MM.1S (cell line): ENCODE data around the gene PCA3.

Source experiments
- DNase-seq: peaks from one replicate; pipeline ENCODE4 v3.0.0-alpha.2; 2015
- H2AFZ ChIP-seq: fragments of 300-600 bp; sonication (generic); 2 replicates; pipeline ENCODE4 v1.6.0; 2016; ENCODE audit warnings: antibody characterized with exemption, low read length
- H3F3A ChIP-seq: fragments of 300-600 bp; sonication (generic); 2 replicates; pipeline ENCODE4 v1.6.1; 2016; ENCODE audit warnings: mild to moderate bottlenecking, antibody characterized with exemption, low read length, moderate library complexity, mixed read lengths; ENCODE audit not compliant: insufficient read depth
- H3K27ac ChIP-seq: fragments of 300-600 bp; sonication (generic); 2 replicates; pipeline ENCODE4 v1.5.1; 2016; ENCODE audit warnings: mild to moderate bottlenecking, low read length
- H3K27me3 ChIP-seq: fragments of 300-600 bp; sonication (generic); replicated peaks from 2 replicates; pipeline ENCODE4 v1.6.0; 2016; ENCODE audit warnings: low read length; ENCODE audit not compliant: insufficient read depth
- H3K36me3 ChIP-seq: fragments of 300-600 bp; sonication (generic); replicated peaks from 2 replicates; pipeline ENCODE4 v1.6.1; 2016; ENCODE audit warnings: mild to moderate bottlenecking, low read length, mixed read lengths; ENCODE audit not compliant: insufficient read depth
- H3K4me1 ChIP-seq: fragments of 300-600 bp; sonication (generic); 2 replicates; pipeline ENCODE4 v1.6.1; 2016; ENCODE audit warnings: low read length, mixed read lengths
- H3K4me2 ChIP-seq: fragments of 300-600 bp; sonication (generic); 2 replicates; pipeline ENCODE4 v1.6.0; 2016; ENCODE audit warnings: low read depth, low read length
- H3K4me3 ChIP-seq: fragments of 300-600 bp; sonication (generic); 2 replicates; pipeline ENCODE4 v1.5.1; 2016; ENCODE audit warnings: low read length, mixed read lengths
- H3K79me2 ChIP-seq: fragments of 300-600 bp; sonication (generic); 2 replicates; pipeline ENCODE4 v1.6.1; 2016; ENCODE audit warnings: mixed run types, low read length, mixed read lengths
- H3K9ac ChIP-seq: fragments of 300-600 bp; sonication (generic); 2 replicates; pipeline ENCODE4 v1.6.1; 2016; ENCODE audit warnings: low read length, mixed read lengths
- H3K9me2 ChIP-seq: fragments of 300-600 bp; sonication (generic); replicated peaks from 2 replicates; pipeline ENCODE4 v1.6.1; 2016; ENCODE audit warnings: mild to moderate bottlenecking, low read length, mixed read lengths; ENCODE audit not compliant: insufficient read depth
- H3K9me3 ChIP-seq: fragments of 300-600 bp; sonication (generic); replicated peaks from 2 replicates; pipeline ENCODE4 v1.6.1; 2016; ENCODE audit warnings: mild to moderate bottlenecking, low read length, mixed read lengths; ENCODE audit not compliant: insufficient read depth
- H4K20me1 ChIP-seq: fragments of 300-600 bp; sonication (generic); 2 replicates; pipeline ENCODE4 v1.6.1; 2016; ENCODE audit warnings: mild to moderate bottlenecking, low read length, moderate library complexity, mixed read lengths; ENCODE audit not compliant: insufficient read depth
- CTCF ChIP-seq: fragments of 300-600 bp; sonication (generic); IDR thresholded peaks from 2 replicates; pipeline ENCODE4 v1.5.1; 2016; ENCODE audit warnings: antibody characterized with exemption, low read length, mixed read lengths
- EZH2 ChIP-seq: fragments of 300-600 bp; sonication (generic); optimal IDR thresholded peaks from 2 replicates; pipeline ENCODE3; 2017; ENCODE audit warnings: low read depth, mild to moderate bottlenecking, antibody characterized with exemption, low read length, mixed read lengths
- EZH2phosphoT487 ChIP-seq: fragments of 300-600 bp; sonication (generic); IDR thresholded peaks from 2 replicates; pipeline ENCODE4 v1.6.1; 2018; ENCODE audit warnings: antibody characterized with exemption, low read length

The PCA3 gene

GRCh38 chr9:76784881-76785280, 20.6 kb downstream of the PCA3 start:
- H4K20me1 ChIP-seq: no peaks in the 10 kb centered on the region
- no peaks in the 10 kb centered on the region for H3K9me2 ChIP-seq
- TF ChIP-seq EZH2phosphoT487 (no peak), CTCF (no peak), EZH2 (no peak)
- H3K9me3 ChIP-seq: no peaks in the 10 kb centered on the region
- no peak overlapping the region for H3K27ac ChIP-seq
- H2AFZ ChIP-seq: no peak overlapping the region
- H3K4me2 ChIP-seq: no peak overlapping the region
- no peaks in the 10 kb centered on the region for H3K36me3 ChIP-seq
- no peak for DNase-seq
- no peaks in the 10 kb centered on the region for H3F3A ChIP-seq
- H3K79me2 ChIP-seq: no peaks in the 10 kb centered on the region
- H3K4me3 ChIP-seq: no peak overlapping the region
- no peaks in the 10 kb centered on the region for H3K4me1 ChIP-seq
- H3K27me3 ChIP-seq: no peaks in the 10 kb centered on the region
- no peak overlapping the region for H3K9ac ChIP-seq

- no peak overlapping the region for H3K4me2 ChIP-seq
- H2AFZ ChIP-seq: no peak overlapping the region
- TF ChIP-seq CTCF (no peak), EZH2 (no peak), EZH2phosphoT487 (no peak)
- no peaks in the 10 kb centered on the region for H3K4me1 ChIP-seq
- H3K4me3 ChIP-seq: no peak overlapping the region
- no peaks in the 10 kb centered on the region for H3K9me2 ChIP-seq
- H3K27me3 ChIP-seq: no peaks in the 10 kb centered on the region
- no peaks in the 10 kb centered on the region for H3K36me3 ChIP-seq
- no peaks in the 10 kb centered on the region for H3K79me2 ChIP-seq
- DNase-seq: no peak
- H3K27ac ChIP-seq: no peak overlapping the region
- no peaks in the 10 kb centered on the region for H3K9me3 ChIP-seq
- H3K9ac ChIP-seq: no peak overlapping the region
- no peaks in the 10 kb centered on the region for H4K20me1 ChIP-seq
- H3F3A ChIP-seq: no peaks in the 10 kb centered on the region
Observed at GRCh38 chr9:76785501-76785900, 21.3 kb downstream of the PCA3 start.

- no peaks in the 10 kb centered on the region for H3F3A ChIP-seq
- no peak overlapping the region for H2AFZ ChIP-seq
- no peaks in the 10 kb centered on the region for H3K36me3 ChIP-seq
- H3K4me2 ChIP-seq: no peak overlapping the region
- no peak for DNase-seq
- no peak overlapping the region for H3K27ac ChIP-seq
- H4K20me1 ChIP-seq: no peaks in the 10 kb centered on the region
- no peak overlapping the region for H3K4me3 ChIP-seq
- no peaks in the 10 kb centered on the region for H3K79me2 ChIP-seq
- H3K4me1 ChIP-seq: no peaks in the 10 kb centered on the region
- no peak overlapping the region for H3K9ac ChIP-seq
- no peaks in the 10 kb centered on the region for H3K27me3 ChIP-seq
- H3K9me2 ChIP-seq: no peaks in the 10 kb centered on the region
- TF ChIP-seq EZH2phosphoT487: no peak
- TF ChIP-seq CTCF: no peak
- TF ChIP-seq EZH2: no peak
- no peaks in the 10 kb centered on the region for H3K9me3 ChIP-seq
Observed at GRCh38 chr9:76787677-76788076, 23.4 kb downstream of the PCA3 start.
